HG03025 (cell line): ENCODE measurements around the gene SLC25A26.
"Not testable (repeated sequence)": the region's sequence is repeated elsewhere in the genome, so short reads cannot be mapped to it uniquely, and the experiment has no call there.

Experiments used
- ATAC-seq: cut with Tn5 transposase; IDR thresholded peaks from one replicate; pipeline ENCODE4 v1.9.1; 2021; ENCODE audit warnings: mild to moderate bottlenecking, moderate library complexity; ENCODE audit not compliant: unreplicated experiment, low FRiP score

The SLC25A26 gene

GRCh38 chr3:66226093-66226492 is 5.3 kb downstream of the SLC25A26 start:
- ATAC-seq = not testable (repeated sequence)

GRCh38 chr3:66227051-66227450 is 6.2 kb downstream of the SLC25A26 start:
- ATAC-seq = no peak

- ATAC-seq = no peak
Measured at GRCh38 chr3:66227915-66228314, 7.1 kb downstream of the SLC25A26 start.

GRCh38 chr3:66228707-66229106 is 7.9 kb downstream of the SLC25A26 start:
- no peak for ATAC-seq

- ATAC-seq = no peak
Measured at GRCh38 chr3:66229931-66230330, 9.1 kb downstream of the SLC25A26 start.

- ATAC-seq = no peak
Measured at GRCh38 chr3:66233033-66233432, 12.2 kb downstream of the SLC25A26 start.

GRCh38 chr3:66236281-66236680 is 15.5 kb downstream of the SLC25A26 start:
- no peak for ATAC-seq

GRCh38 chr3:66237552-66237951 is 16.8 kb downstream of the SLC25A26 start:
- ATAC-seq = no peak

- no peak for ATAC-seq
Measured at GRCh38 chr3:66239513-66240123, 18.8 kb downstream of the SLC25A26 start.

- ATAC-seq = no peak
Measured at GRCh38 chr3:66241466-66241865, 20.7 kb downstream of the SLC25A26 start.

- no peak for ATAC-seq
Measured at GRCh38 chr3:66242788-66243464, 22.1 kb downstream of the SLC25A26 start.

- no peak for ATAC-seq
Measured at GRCh38 chr3:66248641-66249040, 27.8 kb downstream of the SLC25A26 start.

GRCh38 chr3:66253790-66254620 is 33.2 kb downstream of the SLC25A26 start:
- no peak for ATAC-seq

- ATAC-seq = no peak
Measured at GRCh38 chr3:66255865-66256264, 35.1 kb downstream of the SLC25A26 start.

- ATAC-seq = no peak
Measured at GRCh38 chr3:66256806-66257205, 36.0 kb downstream of the SLC25A26 start.

GRCh38 chr3:66259566-66260255 is 38.9 kb downstream of the SLC25A26 start:
- no peak for ATAC-seq

GRCh38 chr3:66260431-66260830 is 39.6 kb downstream of the SLC25A26 start:
- ATAC-seq = no peak

GRCh38 chr3:66261355-66261754 is 40.6 kb downstream of the SLC25A26 start:
- ATAC-seq = no peak

GRCh38 chr3:66265649-66266048 is 44.8 kb downstream of the SLC25A26 start:
- ATAC-seq = no peak

GRCh38 chr3:66266551-66266950 is 45.8 kb downstream of the SLC25A26 start:
- no peak for ATAC-seq

GRCh38 chr3:66267031-66267430 is 46.2 kb downstream of the SLC25A26 start:
- ATAC-seq = no peak
